ENCODE data around the gene MMP24. TPM values are rescaled to one million over a fixed set of nuclear protein-coding genes. Genes with fewer than 3 reads are reported as not detected.

Gene MMP24
- total and polyA plus RNA-seq, 2 experiments from 2014 or later: 2.0 to 27.3 TPM

DNA sequence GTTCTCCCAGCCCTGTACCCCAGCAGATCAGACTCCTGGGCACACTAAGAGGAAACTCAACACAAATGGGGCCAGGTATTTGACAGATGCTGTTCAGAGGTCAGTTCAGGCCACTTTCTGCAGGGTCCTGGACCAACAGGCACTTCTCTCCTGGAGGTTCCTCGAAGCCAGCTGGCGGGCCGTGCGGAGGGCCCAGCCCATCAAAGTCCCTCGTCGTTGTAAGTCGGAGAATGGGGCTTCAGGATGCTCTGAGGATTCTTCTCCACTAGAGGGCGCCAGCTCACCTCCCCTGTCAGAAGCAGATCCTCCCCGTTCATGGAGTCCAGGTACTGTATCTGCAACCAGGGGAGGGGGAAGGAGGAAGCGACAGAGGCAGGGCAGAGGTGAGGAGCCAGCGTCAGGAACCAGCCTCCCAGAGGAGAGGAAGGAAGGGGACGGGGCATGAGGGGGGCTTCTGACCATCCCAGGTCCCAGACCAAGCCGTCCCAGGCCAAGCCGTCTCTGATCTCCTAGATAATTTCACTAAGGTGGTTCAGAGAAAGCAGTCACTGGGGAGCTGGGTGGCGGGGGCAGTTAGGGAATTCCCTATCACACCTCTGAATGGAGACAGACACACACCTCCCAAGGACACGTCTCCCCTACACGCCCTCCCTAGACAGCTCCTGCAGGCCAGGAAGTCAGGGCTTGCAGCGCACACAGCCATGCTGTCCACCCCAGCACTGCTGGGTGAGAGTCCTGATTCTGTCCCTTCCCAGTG is 77.4 kb downstream of the MMP24 start:
- Histone ChIP-seq H3K27me3 (ENCODE audit: insufficient read depth) (no peaks in the 10 kb centered on the region), H4K20me1 (replicated peaks; ENCODE audit: insufficient read depth) (no peaks in the 10 kb centered on the region), H3K4me2 (peak overlapping the region; percentile 73), H3K36me3 (ENCODE audit: insufficient read depth) (no peaks in the 10 kb centered on the region), H3K27ac (ENCODE audit: low read depth) (peak overlapping the region; percentile 74; the same call in 1 of the 2 replicates), H3K79me2 (replicated peaks; ENCODE audit: insufficient read depth) (no peaks in the 10 kb centered on the region), H3K4me1 (ENCODE audit: insufficient read depth) (peaks cover 9% of the 10 kb centered on the region), H3F3A (replicated peaks; ENCODE audit: low read depth) (peaks cover 9% of the 10 kb centered on the region; the same call in 1 of the 2 replicates), H3K9me2 (ENCODE audit: insufficient read depth) (no peaks in the 10 kb centered on the region), H2AFZ (no peak overlapping the region), H3K4me3 (peak overlapping the region; percentile 45; the same call in 1 of the 2 replicates)
- Mint-ChIP-seq H3K4me1 (peaks cover 19% of the 10 kb centered on the region; the same call in 2 of the 3 replicates), H3K27me3 (ENCODE audit: insufficient read depth, low read depth, poor library complexity) (peaks cover 7% of the 10 kb centered on the region), H3K36me3 (ENCODE audit: low read depth) (peaks cover 7% of the 10 kb centered on the region; the same call in 1 of the 3 replicates), H3K9me3 (no peaks in the 10 kb centered on the region), H3K27ac (no peak overlapping the region; the same call in 1 of the 2 replicates), H3K4me3 (peak overlapping the region; percentile 54; the same call in 2 of the 3 replicates)
- ATAC-seq: peak; percentile 87
- TF ChIP-seq, protein P1, sequence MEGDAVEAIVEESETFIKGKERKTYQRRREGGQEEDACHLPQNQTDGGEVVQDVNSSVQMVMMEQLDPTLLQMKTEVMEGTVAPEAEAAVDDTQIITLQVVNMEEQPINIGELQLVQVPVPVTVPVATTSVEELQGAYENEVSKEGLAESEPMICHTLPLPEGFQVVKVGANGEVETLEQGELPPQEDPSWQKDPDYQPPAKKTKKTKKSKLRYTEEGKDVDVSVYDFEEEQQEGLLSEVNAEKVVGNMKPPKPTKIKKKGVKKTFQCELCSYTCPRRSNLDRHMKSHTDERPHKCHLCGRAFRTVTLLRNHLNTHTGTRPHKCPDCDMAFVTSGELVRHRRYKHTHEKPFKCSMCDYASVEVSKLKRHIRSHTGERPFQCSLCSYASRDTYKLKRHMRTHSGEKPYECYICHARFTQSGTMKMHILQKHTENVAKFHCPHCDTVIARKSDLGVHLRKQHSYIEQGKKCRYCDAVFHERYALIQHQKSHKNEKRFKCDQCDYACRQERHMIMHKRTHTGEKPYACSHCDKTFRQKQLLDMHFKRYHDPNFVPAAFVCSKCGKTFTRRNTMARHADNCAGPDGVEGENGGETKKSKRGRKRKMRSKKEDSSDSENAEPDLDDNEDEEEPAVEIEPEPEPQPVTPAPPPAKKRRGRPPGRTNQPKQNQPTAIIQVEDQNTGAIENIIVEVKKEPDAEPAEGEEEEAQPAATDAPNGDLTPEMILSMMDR (conservative IDR thresholded peaks at IDR 0.05; ENCODE audit: low read depth in 2 of 2): peak; percentile 93 to 99
- TF ChIP-seq CREB1 (CRISPR knock-in tag; IDR thresholded peaks at IDR 0.05; ENCODE audit: low read depth): peak; percentile 69
- TF ChIP-seq ZNF462 (CRISPR knock-in tag; IDR thresholded peaks at IDR 0.05): no peak
- DNase-seq (ENCODE audit: low spot score): peak; percentile 98

Data from GM23338 (cell line).